PC-3 (cell line): ENCODE data around the gene EXOC4. TPM values are rescaled to one million over a fixed set of nuclear protein-coding genes. Genes with fewer than 3 reads are reported as not detected.

Source experiments
- ATAC-seq: fragments of 200-7000 bp; cut with Tn5 transposase; 2 replicates; pipeline ENCODE4 v1.9.1; 2020; ENCODE audit warnings: mild to moderate bottlenecking, moderate library complexity
- BruUV-seq: library from RNA; stranded (reverse); fragments of 400-500 nt; replicated peaks from 2 replicates; lab custom pipeline; 2021; lab: Mats Ljungman, UMichigan
- CTCF ChIA-PET: fragments of 300-600 bp; sonication (Branson Sonifier 250); formaldehyde crosslinking; loops from one replicate; lab custom pipeline; 2022; ENCODE audit warnings: antibody characterized with exemption; lab: Charles Lee
- POLR2A ChIA-PET: fragments of 300-600 bp; sonication (Branson Sonifier 250); formaldehyde crosslinking; loops from one replicate; lab custom pipeline; 2022; ENCODE audit warnings: antibody characterized with exemption; ENCODE audit not compliant: unreplicated experiment; lab: Charles Lee
- DNase-seq: peaks from one replicate; pipeline ENCODE4 v3.0.0-alpha.2; 2015
- H2AFZ ChIP-seq: fragments of 300-600 bp; sonication (generic); 2 replicates; pipeline ENCODE4 v1.6.0; 2016; ENCODE audit warnings: antibody characterized with exemption, low read length
- H3F3A ChIP-seq: fragments of 300-600 bp; sonication (generic); one replicate; pipeline ENCODE4 v1.6.0; 2017; ENCODE audit warnings: antibody characterized with exemption, low read length, control low read depth, mild to moderate bottlenecking; ENCODE audit not compliant: unreplicated experiment
- H3K27ac ChIP-seq: fragments of 300-600 bp; sonication (generic); 2 replicates; pipeline ENCODE4 v1.5.1; 2016; ENCODE audit warnings: mild to moderate bottlenecking, low read length
- H3K27me3 ChIP-seq: fragments of 300-600 bp; sonication (generic); 2 replicates; pipeline ENCODE4 v1.6.1; 2016; ENCODE audit warnings: low read length, mixed read lengths
- H3K36me3 ChIP-seq: fragments of 300-600 bp; sonication (generic); 2 replicates; pipeline ENCODE4 v1.6.1; 2016; ENCODE audit warnings: low read depth, mixed run types, low read length, mixed read lengths
- H3K4me1 ChIP-seq: fragments of 300-600 bp; sonication (generic); 2 replicates; pipeline ENCODE4 v1.5.1; 2016; ENCODE audit warnings: low read length; ENCODE audit not compliant: insufficient read depth
- H3K4me2 ChIP-seq: fragments of 300-600 bp; sonication (generic); 2 replicates; pipeline ENCODE4 v1.6.0; 2016; ENCODE audit warnings: low read length
- H3K4me3 ChIP-seq: fragments of 300-600 bp; sonication (generic); 2 replicates; pipeline ENCODE4 v1.5.1; 2016; ENCODE audit warnings: mild to moderate bottlenecking, low read length, mixed read lengths
- H3K79me2 ChIP-seq: fragments of 300-600 bp; sonication (generic); 2 replicates; pipeline ENCODE4 v1.6.1; 2017; ENCODE audit warnings: low read length, mixed read lengths
- H3K9ac ChIP-seq: fragments of 300-600 bp; sonication (generic); 2 replicates; pipeline ENCODE4 v1.6.0; 2016; ENCODE audit warnings: mild to moderate bottlenecking, low read length
- H3K9me2 ChIP-seq: fragments of 300-600 bp; sonication (generic); replicated peaks from 2 replicates; pipeline ENCODE4 v1.6.1; 2016; ENCODE audit warnings: mixed run types, low read length, mixed read lengths
- H3K9me3 ChIP-seq: fragments of 300-600 bp; sonication (generic); 2 replicates; pipeline ENCODE4 v1.6.1; 2016; ENCODE audit warnings: low read length, mixed read lengths
- H4K20me1 ChIP-seq: fragments of 300-600 bp; sonication (generic); 2 replicates; pipeline ENCODE4 v1.6.1; 2016; ENCODE audit warnings: low read length, mixed read lengths
- CTCF ChIP-seq: fragments of 300-600 bp; sonication (generic); conservative IDR thresholded peaks from 2 replicates; pipeline ENCODE4 v1.5.1; 2017; ENCODE audit warnings: antibody characterized with exemption, low read depth, mild to moderate bottlenecking, low read length
- EZH2 ChIP-seq: fragments of 300-600 bp; sonication (generic); IDR thresholded peaks from one replicate; pipeline ENCODE4 v1.6.1; 2017; ENCODE audit warnings: antibody characterized with exemption, mild to moderate bottlenecking, low read length; ENCODE audit not compliant: unreplicated experiment
- EZH2phosphoT487 ChIP-seq: fragments of 300-600 bp; sonication (generic); IDR thresholded peaks from 2 replicates; pipeline ENCODE4 v1.6.1; 2018; ENCODE audit warnings: mild to moderate bottlenecking, antibody characterized with exemption, low read length, borderline replicate concordance
- intact Hi-C: fragments of 100-400 bp; cut with micrococcal nuclease; formaldehyde crosslinking; loops from 2 replicates; pipeline ENCODE4 v1.9.0; 2023
- total RNA-seq: library from RNA; depleted of rRNA; stranded (reverse); fragments of >200 nt; gene quantifications from 2 replicates; pipeline ENCODE4 v1.2.3, GENCODE V29; 2014

EXOC4 gene
- total RNA-seq, 1 experiment from 2014 or later: 43.5 TPM

DNA sequence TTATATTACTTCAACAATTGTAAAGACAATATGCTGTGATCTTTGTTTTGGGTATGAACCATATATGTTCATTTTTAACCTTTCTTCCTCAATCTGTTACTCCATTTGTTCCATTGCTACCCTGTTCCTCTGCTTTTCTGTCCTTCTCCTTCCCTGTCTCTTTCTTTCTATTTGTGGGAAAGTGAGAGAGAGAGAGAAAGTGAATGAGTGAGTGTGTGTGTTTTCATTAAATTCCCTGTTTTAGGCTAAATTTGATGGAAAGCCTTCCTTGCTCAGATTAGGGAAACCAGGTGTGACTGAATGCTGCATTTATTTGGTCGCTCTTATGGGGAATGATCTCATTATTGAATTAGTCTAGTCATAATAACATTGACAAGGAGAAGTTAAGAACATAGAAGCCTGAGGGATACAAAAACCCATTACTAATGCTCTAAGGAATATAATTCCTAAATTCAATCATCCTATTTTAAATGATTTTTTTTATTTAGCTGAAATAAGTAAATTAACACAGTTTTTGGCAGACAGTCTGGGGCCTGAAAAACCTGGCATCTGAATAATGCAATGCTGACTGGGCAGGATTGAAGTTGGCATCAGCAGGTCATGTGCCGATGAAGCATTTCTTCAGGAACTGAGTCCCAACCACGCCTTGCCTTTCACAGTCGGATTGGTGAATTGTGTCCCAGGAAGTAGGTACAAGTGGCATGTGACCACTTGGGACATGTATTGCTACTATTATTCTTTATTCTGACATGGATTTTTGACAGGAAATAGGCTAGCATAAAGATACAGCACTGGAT is 756.6 kb downstream of the EXOC4 start:
- Histone ChIP-seq H3K27me3 (no peaks in the 10 kb centered on the region), H3K79me2 (no peaks in the 10 kb centered on the region), H4K20me1 (no peaks in the 10 kb centered on the region), H3K9ac (no peak overlapping the region), H3K9me3 (no peaks in the 10 kb centered on the region), H3K27ac (no peak overlapping the region), H3K36me3 (0 out of 2 replicates have a peak, but pooled peaks cover 4% of the 10 kb centered on the region), H3K4me1 (no peaks in the 10 kb centered on the region), H3K4me3 (no peak overlapping the region), H3K4me2 (no peak overlapping the region), H3K9me2 (no peaks in the 10 kb centered on the region), H3F3A (no peaks in the 10 kb centered on the region), H2AFZ (no peak overlapping the region)
- no peak for TF ChIP-seq EZH2
- no peak for TF ChIP-seq EZH2phosphoT487
- no peak for TF ChIP-seq CTCF
- POLR2A ChIA-PET: interaction anchor here (0.6 kb wide), 1 partner anchor 12 kb away, joined by 3 read pairs; no protein-coding TSS in a partner anchor
- intact Hi-C loops: no loop called here
- BruUV-seq: no TSS peak
- DNase-seq: no peak
- CTCF ChIA-PET: no interaction called here
- ATAC-seq: no peak

DNA sequence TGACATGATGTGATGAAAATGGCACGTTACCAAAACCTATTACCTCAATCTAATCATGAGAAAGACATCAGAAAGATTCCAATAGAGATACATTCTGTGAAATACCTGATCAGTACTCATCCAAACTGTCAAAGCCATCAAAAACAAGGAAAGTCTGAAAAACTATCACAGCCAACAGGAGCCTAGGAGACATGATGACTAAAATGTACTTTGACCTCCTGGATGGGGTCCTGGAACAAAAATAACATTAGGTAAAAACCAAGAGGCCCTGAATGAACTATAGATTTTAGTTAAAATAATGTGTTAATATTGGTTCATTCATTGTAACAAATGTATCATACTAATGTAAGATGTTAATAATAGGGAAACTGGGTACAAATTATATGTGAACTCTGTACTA is 760.4 kb downstream of the EXOC4 start:
- no TSS peak for BruUV-seq

More for the DNA sequence above, 760.4 kb downstream of the EXOC4 start:
- Histone ChIP-seq H3K4me2 (no peak overlapping the region), H3F3A (no peaks in the 10 kb centered on the region), H3K9me2 (no peaks in the 10 kb centered on the region), H3K9ac (no peak overlapping the region), H3K27ac (no peak overlapping the region), H2AFZ (no peak overlapping the region), H3K4me1 (no peaks in the 10 kb centered on the region), H3K4me3 (no peak overlapping the region), H3K27me3 (no peaks in the 10 kb centered on the region), H3K36me3 (no peaks in the 10 kb centered on the region), H4K20me1 (no peaks in the 10 kb centered on the region), H3K9me3 (no peaks in the 10 kb centered on the region), H3K79me2 (no peaks in the 10 kb centered on the region)
- ChIA-PET CTCF (no interaction called here), POLR2A (no interaction called here)
- intact Hi-C loops: no loop called here
- ATAC-seq (no peak), DNase-seq (no peak)
- no peak for TF ChIP-seq CTCF
- TF ChIP-seq EZH2: no peak
- TF ChIP-seq EZH2phosphoT487: no peak
